Neural cell (in vitro differentiated cells): Measurements from ENCODE around the gene SYT13. TPM values are rescaled to one million over a fixed set of nuclear protein-coding genes. Genes with fewer than 3 reads are reported as not detected.

Source experiments
- H2AFZ ChIP-seq: fragments of 200-600, 300-800 bp; sonication (generic), shearing (Covaris generic); 2 replicates; pipeline ENCODE4 v1.6.0; 2014; ENCODE audit warnings: low read depth, mild to moderate bottlenecking, antibody characterized with exemption, low read length, moderate library complexity
- H3F3A ChIP-seq: fragments of 200-600 bp; shearing (Covaris generic); 2 replicates; pipeline ENCODE4 v1.6.1; 2016; ENCODE audit warnings: mild to moderate bottlenecking, moderate library complexity, mixed read lengths, antibody characterized with exemption, low read length; ENCODE audit not compliant: insufficient read depth, poor library complexity, severe bottlenecking
- H3K27ac ChIP-seq: fragments of 200-600, 300-800 bp; sonication (generic), shearing (Covaris generic); 2 replicates; pipeline ENCODE4 v1.5.1; 2014; ENCODE audit warnings: mild to moderate bottlenecking, low read length, moderate library complexity
- H3K27me3 ChIP-seq: fragments of 300-800, 200-600 bp; sonication (generic), shearing (Covaris generic); 2 replicates; pipeline ENCODE4 v1.6.0; 2014; ENCODE audit warnings: mild to moderate bottlenecking, low read depth, low read length, moderate library complexity; ENCODE audit not compliant: insufficient read depth
- H3K36me3 ChIP-seq: fragments of 300-800, 200-600 bp; sonication (generic), shearing (Covaris generic); 2 replicates; pipeline ENCODE4 v1.5.1; 2014; ENCODE audit warnings: mild to moderate bottlenecking, antibody characterized with exemption, low read length, moderate library complexity; ENCODE audit not compliant: insufficient read depth
- H3K4me2 ChIP-seq: fragments of 300-800, 200-600 bp; sonication (generic), shearing (Covaris generic); 2 replicates; pipeline ENCODE4 v1.6.0; 2014; ENCODE audit warnings: mild to moderate bottlenecking, low read length
- H3K4me3 ChIP-seq: fragments of 300-800, 200-600 bp; sonication (generic), shearing (Covaris generic); 2 replicates; pipeline ENCODE4 v1.5.1; 2014; ENCODE audit warnings: mild to moderate bottlenecking, low read length, moderate library complexity
- H3K79me2 ChIP-seq: fragments of 200-600 bp; shearing (Covaris generic); replicated peaks from 2 replicates; pipeline ENCODE4 v1.6.0; 2014; ENCODE audit warnings: mild to moderate bottlenecking, low read length, moderate library complexity; ENCODE audit not compliant: insufficient read depth
- H3K9ac ChIP-seq: fragments of 300-800, 200-600 bp; sonication (generic), shearing (Covaris generic); 2 replicates; pipeline ENCODE4 v1.6.1; 2016; ENCODE audit warnings: mild to moderate bottlenecking, low read length, mixed read lengths
- H3K9me2 ChIP-seq: fragments of 200-600 bp; shearing (Covaris generic); 2 replicates; pipeline ENCODE4 v1.6.1; 2016; ENCODE audit warnings: mild to moderate bottlenecking, low read length, mixed read lengths; ENCODE audit not compliant: insufficient read depth
- H3K9me3 ChIP-seq: fragments of 200-600, 300-800 bp; sonication (generic), shearing (Covaris generic); 2 replicates; pipeline ENCODE4 v1.6.1; 2016; ENCODE audit warnings: mild to moderate bottlenecking, mixed run types, low read length, moderate library complexity, mixed read lengths
- H4K20me1 ChIP-seq: fragments of 200-600 bp; shearing (Covaris generic); 2 replicates; pipeline ENCODE4 v1.6.1; 2016; ENCODE audit warnings: mild to moderate bottlenecking, mixed run types; ENCODE audit not compliant: insufficient read depth
- EP300 ChIP-seq: fragments of 450-650 bp; conservative IDR thresholded peaks from 2 replicates; pipeline ENCODE4 v1.6.1; 2014; ENCODE audit warnings: antibody characterized with exemption, mild to moderate bottlenecking, moderate library complexity; ENCODE audit not compliant: poor library complexity, severe bottlenecking
- EZH2 ChIP-seq: fragments of 200-600, 300-800 bp; shearing (Covaris generic), sonication (generic); IDR thresholded peaks from 2 replicates; pipeline ENCODE4 v1.6.1; 2014; ENCODE audit warnings: antibody characterized with exemption, low read length, borderline replicate concordance, mild to moderate bottlenecking; ENCODE audit not compliant: insufficient read depth, poor library complexity, severe bottlenecking
- MXI1 ChIP-seq: fragments of 450-650 bp; conservative IDR thresholded peaks from 2 replicates; pipeline ENCODE4 v1.6.1; 2014; ENCODE audit warnings: antibody characterized with exemption, mild to moderate bottlenecking; ENCODE audit not compliant: poor library complexity, severe bottlenecking
- POLR2AphosphoS5 ChIP-seq: IDR thresholded peaks from 2 replicates; pipeline ENCODE4 v1.6.1; 2012
- RAD21 ChIP-seq: fragments of 450-650 bp; conservative IDR thresholded peaks from 2 replicates; pipeline ENCODE4 v1.6.1; 2014; ENCODE audit warnings: antibody characterized with exemption, mild to moderate bottlenecking, moderate library complexity
- REST ChIP-seq: IDR thresholded peaks from 2 replicates; pipeline ENCODE4 v1.6.1; 2012; ENCODE audit warnings: borderline replicate concordance
- SMC3 ChIP-seq: fragments of 450-650 bp; conservative IDR thresholded peaks from 2 replicates; pipeline ENCODE4 v1.6.1; 2014; ENCODE audit warnings: antibody characterized with exemption, mild to moderate bottlenecking, moderate library complexity; ENCODE audit not compliant: poor library complexity
- TAF1 ChIP-seq: IDR thresholded peaks from 2 replicates; pipeline ENCODE4 v1.6.1; 2012; ENCODE audit warnings: low read depth
- polyA plus RNA-seq: library from polyadenylated mRNA; depleted of rRNA; stranded (reverse); fragments of >200 nt; gene quantifications from 2 replicates; pipeline ENCODE4 v1.2.3, GENCODE V29; 2014
- TF ChIP-seq, protein P1 (sequence below): fragments of 450-650 bp; IDR thresholded peaks from 2 replicates; pipeline ENCODE4 v1.5.1; 2014; ENCODE audit warnings: antibody characterized with exemption, mild to moderate bottlenecking, moderate library complexity; ENCODE audit not compliant: poor library complexity, severe bottlenecking

The SYT13 gene
- polyA plus RNA-seq, 1 donor from 2014 or later = 60.8 TPM

- Histone ChIP-seq H3K27ac (no peak overlapping the region), H4K20me1 (no peaks in the 10 kb centered on the region), H3K27me3 (no peaks in the 10 kb centered on the region), H3K9me3 (no peaks in the 10 kb centered on the region), H3K9ac (no peak overlapping the region), H3K9me2 (no peaks in the 10 kb centered on the region), H3F3A (no peaks in the 10 kb centered on the region), H3K4me2 (no peak overlapping the region), H3K4me3 (no peak overlapping the region), H3K36me3 (peaks cover 8% of the 10 kb centered on the region), H2AFZ (no peak overlapping the region), H3K79me2 (no peaks in the 10 kb centered on the region)
- TF ChIP-seq REST (no peak), MXI1 (no peak), EZH2 (no peak), TAF1 (no peak), POLR2AphosphoS5 (no peak), SMC3 (no peak), RAD21 (no peak), EP300 (no peak)
- TF ChIP-seq, protein P1, sequence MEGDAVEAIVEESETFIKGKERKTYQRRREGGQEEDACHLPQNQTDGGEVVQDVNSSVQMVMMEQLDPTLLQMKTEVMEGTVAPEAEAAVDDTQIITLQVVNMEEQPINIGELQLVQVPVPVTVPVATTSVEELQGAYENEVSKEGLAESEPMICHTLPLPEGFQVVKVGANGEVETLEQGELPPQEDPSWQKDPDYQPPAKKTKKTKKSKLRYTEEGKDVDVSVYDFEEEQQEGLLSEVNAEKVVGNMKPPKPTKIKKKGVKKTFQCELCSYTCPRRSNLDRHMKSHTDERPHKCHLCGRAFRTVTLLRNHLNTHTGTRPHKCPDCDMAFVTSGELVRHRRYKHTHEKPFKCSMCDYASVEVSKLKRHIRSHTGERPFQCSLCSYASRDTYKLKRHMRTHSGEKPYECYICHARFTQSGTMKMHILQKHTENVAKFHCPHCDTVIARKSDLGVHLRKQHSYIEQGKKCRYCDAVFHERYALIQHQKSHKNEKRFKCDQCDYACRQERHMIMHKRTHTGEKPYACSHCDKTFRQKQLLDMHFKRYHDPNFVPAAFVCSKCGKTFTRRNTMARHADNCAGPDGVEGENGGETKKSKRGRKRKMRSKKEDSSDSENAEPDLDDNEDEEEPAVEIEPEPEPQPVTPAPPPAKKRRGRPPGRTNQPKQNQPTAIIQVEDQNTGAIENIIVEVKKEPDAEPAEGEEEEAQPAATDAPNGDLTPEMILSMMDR = no peak
These were observed 39.9 kb downstream of the SYT13 start for GRCh38 chr11:45246241-45246640.

DNA sequence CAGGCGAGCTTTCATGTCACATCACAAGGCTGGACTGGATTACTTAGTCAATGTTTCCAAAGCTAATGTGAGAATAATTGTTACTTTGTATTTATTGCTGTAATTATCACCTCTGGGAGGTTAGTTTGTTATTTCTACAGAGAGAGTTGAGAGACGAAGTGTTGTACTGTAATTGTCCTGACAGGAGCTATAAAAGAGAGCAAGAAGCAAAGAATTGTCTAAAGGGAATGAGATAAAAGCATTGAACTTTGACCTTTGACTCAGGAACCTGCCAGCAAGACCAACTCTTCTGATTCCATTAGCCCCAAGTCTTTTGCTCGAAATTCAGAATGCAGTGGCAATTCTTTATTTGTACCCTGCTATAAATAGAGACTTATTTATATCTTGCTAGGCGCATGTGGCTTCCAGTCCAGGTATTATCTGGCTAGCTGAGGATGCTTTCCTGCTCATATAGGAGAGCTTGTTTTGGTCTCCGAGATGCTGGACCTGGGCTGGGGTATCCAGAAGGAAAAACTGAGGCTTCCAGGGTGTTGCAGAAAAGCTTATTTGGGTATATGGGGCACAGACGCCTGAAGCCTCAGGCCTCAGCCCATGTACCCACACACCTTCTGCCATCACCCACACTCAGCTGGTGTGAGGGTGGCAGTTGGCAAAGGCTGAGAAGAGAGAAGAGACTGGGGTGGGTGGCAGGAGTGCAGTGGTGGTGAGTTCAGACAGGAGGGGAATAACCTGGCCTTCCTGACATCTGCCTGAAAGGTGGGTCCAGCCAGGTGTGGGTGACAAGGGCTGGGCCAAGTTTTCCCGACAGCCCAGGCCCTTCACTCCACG is 40.7 kb downstream of the SYT13 start:
- TF ChIP-seq EP300 (no peak), RAD21 (no peak), REST (no peak), POLR2AphosphoS5 (no peak)
- no peaks in the 10 kb centered on the region for H3F3A ChIP-seq

More for the DNA sequence above, 40.7 kb downstream of the SYT13 start:
- Histone ChIP-seq H3K27me3 (no peaks in the 10 kb centered on the region), H3K4me2 (no peak overlapping the region), H3K36me3 (peaks cover 8% of the 10 kb centered on the region), H3K9ac (no peak overlapping the region), H3K4me3 (no peak overlapping the region), H2AFZ (no peak overlapping the region), H3K9me2 (no peaks in the 10 kb centered on the region), H3K9me3 (no peaks in the 10 kb centered on the region), H4K20me1 (no peaks in the 10 kb centered on the region), H3K27ac (no peak overlapping the region), H3K79me2 (no peaks in the 10 kb centered on the region)
